NCI-H1105 treated with DMSO at 0.1 percent for 48 hours (cell line): ENCODE data around the gene LAMA3.

ENCODE experiments used
- DNase-seq: peaks from one replicate; lab custom pipeline; 2025; lab: John Stamatoyannopoulos, UW

Gene LAMA3

DNA sequence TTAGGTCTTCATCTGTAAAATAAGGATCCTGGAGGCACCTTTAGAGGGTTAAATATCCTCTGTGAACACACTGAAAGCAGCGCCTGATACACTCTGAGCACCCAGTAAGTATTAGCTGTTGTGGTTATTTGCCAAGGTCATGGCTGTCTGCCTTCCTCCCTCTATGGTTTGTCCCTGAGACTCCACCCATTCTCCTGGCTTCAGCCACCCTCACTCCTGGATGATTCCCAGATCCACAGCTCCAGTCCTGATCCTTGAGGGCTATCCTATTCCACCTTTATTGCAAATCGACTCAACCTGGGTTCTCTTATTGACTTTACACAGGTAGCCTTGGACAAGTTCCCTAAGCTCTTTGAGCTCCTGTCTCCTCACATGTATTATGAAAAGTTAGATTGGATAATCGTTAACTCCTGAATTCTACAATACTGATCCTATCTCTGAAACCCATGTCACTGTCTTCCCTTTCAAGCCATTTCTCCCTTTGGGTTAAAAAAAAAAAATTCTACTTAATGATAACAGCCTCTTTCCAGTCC lies 162.3 kb downstream of the LAMA3 start:
- no peak for DNase-seq

DNA sequence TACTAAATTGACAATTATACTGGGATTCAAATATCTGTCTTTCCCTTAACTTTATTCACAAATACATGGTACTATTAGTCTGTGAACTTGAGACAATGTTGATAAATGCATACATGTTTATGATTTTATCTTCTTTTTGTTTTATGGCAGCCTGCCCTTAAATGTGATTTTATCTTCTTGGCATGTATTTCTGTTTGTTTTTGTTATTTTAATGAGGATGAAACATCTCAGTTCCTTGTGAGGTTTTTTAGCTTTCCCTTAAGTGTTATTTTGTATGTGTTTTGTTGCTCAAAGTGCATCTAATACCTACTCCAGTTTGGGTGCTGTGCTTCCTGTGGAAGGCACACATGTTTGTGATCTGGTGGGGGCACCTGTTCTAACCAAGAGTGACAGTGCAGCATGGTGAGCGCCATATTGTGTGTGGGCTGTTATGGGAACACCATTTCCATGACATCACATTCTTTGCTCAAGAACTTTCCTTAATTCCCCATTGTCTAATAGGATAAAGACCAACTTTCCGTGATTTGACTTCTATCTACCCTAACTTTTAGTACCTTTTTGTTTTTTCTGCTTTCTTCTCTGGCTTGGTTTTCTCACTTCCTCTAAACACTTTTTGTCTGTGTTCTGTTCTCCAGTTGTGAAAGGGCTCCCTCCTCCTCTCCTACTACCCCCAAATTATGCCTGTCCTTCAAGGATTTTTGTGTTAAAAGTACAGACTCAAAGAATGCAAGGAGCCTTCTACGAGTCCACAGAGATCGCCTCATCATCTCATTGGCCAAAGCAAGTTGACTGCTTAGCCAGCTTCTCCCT lies 163.2 kb downstream of the LAMA3 start:
- no peak for DNase-seq

DNA sequence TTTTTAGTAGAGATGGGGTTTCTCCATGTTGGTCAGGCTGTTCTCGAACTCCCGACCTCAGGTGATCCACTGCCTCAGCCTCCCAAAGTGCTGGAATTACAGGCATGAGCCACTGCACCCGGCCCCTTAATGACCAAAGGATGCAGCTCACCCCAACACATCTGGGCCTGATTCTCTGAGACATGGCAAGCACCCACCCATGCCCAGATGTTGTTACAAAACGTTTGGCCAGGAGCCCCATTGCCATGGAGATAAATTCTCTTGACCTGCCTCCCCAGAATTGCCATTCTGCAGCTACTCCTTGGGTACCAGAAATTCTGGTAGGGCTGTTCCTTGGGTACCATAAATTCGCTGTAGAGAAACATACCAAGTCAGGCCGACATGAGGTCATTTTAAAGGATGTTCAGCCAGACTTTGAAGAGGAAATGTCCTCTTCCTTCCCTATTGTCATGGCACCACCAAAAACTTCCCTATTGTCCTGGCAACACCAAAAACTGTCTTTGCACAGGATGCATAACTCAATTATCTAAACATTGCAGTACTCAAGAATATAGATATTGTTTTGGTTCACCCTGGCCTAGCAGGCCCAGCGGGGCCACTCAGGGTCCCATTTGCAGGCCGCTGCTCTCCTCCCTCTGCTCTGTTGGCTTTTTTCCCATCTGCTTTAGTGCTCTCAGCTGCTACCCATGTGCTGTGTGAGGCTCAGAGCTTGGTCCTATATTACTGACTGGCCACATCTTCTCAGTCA lies 164.4 kb downstream of the LAMA3 start:
- no peak for DNase-seq

DNA sequence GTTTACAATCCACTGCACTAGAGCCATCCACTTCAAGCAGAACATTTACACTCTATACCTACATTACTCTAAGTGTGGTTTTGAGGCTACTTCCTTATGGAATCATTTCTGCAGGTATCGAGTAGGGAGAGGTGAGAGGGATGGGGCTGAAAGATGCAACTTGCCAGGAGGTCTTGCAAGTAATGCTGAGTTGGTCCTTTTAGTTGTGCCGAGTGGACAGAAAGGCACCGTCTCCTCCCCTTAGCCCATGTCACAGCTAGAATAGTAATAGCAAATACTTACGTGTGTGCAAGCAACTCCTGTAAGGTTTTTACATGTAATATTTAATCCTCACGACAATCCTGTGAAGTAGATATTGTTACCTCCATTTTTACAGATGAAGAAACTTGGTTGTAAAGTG lies 166.5 kb downstream of the LAMA3 start:
- DNase-seq, result no peak

DNA sequence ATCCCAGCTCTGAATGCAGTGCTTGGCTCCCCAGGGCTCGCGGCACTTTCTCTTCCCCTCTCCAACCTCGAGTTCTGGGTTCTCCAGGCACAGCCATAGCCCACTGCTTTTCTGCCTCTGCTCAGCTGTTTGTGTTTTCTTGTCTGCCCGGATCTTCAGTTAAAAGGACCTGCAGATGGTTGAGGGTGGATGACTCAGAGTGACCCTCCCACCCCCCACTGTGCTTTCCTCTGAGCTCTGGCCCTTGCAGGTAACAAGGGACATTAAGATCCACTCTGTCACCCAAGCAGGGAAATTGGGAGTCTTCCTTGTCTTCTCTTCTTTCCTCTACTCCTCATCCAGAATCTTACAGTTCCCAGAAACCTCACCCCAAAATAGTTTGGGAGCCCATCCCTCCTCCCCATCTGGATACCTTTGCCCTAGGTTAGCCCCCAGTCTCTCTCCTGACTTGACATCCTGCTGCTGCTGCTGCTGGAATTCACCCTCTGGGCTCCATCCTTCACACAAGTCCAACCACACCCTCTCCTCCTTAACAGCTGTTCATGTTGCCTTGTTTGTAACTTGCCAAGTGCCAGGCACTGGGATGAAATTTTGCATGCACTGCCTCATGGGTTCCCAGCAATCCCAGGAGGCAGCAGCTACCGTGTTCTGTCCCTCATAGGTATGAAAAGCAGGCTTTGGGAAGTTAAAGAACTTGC lies 167.4 kb downstream of the LAMA3 start:
- DNase-seq, result no peak

DNA sequence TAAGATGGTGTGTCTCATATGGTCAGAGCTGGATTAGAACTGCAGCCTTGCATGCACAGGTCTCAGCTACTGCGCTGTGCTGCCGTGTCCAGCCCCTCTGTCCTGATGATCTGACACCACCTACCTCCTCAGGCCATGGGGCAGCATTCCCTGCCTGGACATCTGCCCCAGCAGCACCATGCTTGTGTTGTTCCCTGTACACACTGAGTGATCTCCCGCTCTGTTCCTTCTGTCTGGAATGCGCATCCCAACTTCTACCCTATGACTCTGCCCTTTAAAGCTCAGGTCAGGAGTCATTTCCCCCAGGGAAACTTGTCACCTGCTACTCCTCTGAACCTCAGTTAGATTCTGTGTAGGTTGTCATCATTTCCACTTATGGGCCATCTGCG lies 167.9 kb downstream of the LAMA3 start:
- no peak for DNase-seq

DNA sequence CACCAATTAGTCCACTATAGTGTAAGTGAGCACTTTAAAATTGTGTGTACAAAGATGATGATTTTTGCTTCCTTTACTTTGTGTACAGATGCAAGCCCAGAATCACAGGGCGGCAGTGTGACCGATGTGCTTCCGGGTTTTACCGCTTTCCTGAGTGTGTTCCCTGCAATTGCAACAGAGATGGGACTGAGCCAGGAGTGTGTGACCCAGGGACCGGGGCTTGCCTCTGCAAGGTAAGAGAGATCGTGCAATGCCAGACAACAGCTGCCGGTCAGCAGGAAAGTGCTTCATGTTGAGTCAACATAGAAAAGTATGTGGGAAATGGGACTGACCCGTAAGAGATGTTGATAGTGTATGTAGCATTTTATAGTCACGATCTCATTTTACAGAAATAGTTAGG lies 168.5 kb downstream of the LAMA3 start:
- DNase-seq, result no peak

DNA sequence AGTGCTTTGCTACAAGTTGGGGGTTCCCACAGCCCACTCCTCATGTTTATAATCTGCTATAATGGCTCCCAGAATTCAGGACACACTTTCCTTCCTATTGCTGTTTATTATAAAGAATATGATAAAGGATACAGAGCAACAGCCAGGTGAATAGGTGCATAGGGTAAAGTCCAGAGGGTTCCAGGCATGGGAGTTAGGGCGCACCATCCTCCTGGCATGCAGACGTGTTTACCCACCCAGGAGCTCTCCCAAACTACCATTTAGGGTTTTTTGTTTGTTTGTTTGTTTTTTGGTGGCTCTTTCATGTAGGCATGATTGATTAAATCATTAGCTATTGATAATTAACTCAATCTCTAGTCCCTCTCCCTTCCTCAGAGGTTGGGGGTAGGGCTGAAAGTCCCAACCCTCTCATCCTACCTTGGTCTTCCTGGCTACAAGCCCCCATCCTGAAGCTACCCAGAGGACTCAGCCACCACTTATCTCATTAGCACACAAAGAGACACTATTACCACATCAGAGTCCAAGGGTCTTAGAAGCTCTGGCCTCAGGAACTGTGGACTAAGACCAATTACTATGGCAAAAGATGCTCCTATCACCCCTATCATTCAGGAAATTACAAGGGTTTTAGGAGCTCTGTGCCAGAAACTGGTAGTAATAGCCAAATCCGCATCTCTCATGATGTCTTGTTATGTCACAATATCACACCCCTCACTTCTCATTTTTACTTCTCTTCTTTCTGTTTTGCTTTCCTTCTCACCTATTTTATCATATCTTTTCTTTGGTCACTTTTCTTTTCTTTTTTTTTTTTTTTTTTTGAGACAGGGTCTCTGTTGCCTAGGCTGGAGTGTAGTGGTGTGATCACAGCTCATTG lies 170.4 kb downstream of the LAMA3 start:
- DNase-seq, result no peak

DNA sequence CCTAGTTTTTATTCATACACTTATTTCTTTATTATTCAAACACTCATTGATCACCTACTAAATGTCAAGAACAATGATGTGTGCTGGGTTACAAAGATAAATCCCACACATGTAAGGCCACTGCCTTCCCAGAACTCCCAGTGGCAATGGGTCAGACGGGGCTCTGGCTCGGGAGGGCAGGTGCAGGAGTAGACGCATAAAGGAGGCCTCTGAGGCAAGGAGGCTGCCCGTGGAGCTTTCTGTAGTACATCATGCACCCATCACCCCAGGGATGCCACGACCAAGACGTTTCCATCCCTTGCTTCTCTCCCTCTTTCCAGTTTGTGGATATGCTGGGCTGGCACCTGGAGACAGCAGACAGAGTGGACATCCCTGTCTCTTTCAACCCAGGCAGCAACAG lies 172.1 kb downstream of the LAMA3 start:
- DNase-seq, result no peak

DNA sequence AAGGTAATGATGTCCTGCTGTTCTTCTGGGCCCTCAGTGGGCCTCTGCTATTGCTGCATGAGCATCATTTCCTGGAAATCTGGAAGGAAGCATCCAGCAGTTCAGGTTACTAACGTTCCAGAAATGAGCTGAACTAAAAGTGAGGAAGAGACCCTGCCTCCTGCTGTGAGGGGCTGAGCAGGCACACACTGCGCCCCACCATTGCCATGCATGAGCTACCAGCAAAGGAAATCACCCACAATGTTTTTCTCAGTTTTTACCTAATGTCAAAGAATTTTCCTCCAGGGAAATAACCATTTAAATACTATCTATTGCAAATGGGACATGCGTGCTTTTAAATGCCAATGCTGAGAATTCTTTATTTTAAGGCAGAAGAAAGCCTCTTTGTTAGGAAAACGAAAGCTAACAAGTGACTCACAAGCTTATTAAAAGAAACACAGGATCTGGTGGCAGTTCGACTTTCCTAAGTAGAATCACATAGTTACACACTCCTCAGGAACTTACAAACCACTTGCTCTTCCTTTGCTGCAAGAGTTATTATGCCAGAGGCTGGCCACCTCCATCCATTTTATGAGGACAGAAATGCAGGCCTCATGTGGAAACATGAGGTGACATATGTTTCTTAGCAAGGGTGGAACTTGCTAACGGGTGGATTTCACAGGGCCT lies 172.7 kb downstream of the LAMA3 start:
- DNase-seq, result no peak

DNA sequence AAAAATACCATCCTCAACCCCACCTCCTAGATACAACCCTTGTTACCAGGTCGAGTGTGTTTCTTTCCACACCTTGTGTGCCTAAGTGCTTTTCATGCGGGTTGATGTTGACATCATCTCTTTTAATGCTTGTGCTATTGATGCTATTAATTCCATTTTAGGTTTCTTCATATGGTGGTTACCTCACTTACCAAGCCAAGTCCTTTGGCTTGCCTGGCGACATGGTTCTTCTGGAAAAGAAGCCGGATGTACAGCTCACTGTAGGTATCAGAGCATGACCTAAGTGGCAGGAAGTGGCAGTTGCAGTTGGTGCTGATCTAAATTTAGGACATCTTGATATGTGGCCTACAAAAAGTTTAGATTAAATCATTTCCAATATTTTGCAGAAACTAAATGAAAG lies 175.4 kb downstream of the LAMA3 start:
- DNase-seq, result no peak

DNA sequence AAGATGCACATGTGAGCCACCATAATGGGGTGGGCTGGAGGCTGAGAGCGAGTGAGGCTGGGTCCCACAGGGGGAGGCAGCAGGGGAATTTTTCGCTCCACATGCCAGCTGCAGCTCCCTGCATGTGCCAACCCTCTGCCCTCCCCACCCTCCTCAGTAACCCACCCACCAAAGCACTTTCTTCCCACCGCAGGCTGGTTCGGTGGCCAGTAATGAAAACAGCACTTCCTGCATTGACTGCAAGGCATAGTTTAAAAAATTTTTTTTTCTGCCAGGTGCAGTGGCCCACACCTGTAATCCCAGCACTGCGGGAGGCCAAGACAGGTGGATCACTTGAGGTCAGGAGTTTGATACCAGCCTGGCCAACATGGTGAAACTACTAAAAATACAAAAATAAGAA lies 177.8 kb downstream of the LAMA3 start:
- DNase-seq, result no peak

DNA sequence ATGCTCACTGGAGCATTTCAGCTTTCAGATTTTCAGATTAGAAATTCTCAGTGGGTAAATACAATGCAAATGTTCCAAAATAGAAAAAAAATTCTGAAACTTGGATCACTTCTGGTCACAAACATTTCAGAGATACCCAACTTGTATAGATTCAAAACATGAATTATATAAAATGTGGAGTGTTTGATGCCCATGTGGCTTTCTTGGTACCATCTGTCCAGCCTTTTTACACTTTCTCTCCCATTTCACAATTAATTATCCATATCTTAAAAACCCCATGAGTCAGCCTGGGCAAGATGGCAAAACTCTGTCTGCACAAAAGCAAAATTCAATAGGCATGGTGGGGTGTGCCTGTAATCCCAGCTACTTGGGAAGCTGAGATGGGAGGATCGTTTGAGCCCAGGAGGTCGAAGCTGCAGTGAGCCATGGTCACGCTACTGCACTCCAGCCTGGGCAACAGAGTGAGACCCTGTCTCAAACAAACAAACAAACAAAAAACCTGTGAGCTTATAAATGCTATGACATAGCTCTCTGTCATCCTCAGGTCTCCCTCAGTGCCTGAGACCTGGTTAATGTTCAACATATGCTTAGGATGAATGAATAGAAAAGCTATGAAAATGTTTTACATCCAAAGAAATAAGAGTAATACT lies 179.0 kb downstream of the LAMA3 start:
- no peak for DNase-seq

DNA sequence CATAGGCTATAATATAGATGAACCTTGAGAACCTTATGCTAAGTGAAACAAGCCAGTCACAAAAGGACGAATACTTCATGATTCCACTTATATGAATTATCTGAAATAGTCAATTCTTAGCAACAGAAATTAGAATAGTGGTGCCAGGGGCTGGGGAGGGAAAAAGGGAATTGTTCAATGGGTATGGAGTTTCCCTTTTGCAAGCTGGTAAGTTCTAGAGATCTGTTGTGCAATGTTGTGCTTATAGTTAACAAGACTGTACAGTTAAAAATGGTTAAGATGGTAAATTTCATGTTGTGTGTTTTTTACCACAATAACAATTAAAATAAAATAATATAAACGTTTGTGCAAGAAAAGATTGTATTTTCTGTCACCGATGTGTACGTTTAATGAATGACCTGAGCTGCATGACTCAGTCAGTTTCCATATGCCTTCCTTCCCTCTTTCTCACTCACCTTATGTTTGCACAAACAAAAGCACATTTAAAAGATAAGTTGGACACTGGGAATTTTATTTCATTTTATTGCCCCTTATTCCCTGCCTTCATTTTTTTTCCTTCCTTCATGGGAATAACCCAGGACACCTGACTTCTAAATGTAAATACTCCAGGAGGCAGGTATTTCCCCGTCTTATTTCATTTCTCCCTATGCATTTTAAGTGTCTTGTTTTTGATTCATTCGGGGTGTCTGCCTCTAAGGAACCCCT lies 181.6 kb downstream of the LAMA3 start:
- DNase-seq, result no peak

DNA sequence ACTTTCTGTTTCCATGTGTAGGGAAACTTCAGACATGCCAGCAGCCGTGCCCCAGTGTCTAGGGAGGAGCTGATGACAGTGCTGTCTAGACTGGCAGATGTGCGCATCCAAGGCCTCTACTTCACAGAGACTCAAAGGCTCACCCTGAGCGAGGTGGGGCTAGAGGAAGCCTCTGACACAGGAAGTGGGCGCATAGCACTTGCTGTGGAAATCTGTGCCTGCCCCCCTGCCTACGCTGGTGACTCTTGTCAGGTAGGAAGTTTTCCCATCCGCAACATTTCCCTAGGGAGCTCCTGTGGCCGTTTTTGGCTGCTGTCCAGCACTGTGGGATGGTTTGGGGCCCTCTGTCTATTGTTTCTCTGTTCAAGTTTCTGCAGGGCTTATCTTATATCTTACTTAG lies 182.2 kb downstream of the LAMA3 start:
- peak; percentile 56 for DNase-seq

DNA sequence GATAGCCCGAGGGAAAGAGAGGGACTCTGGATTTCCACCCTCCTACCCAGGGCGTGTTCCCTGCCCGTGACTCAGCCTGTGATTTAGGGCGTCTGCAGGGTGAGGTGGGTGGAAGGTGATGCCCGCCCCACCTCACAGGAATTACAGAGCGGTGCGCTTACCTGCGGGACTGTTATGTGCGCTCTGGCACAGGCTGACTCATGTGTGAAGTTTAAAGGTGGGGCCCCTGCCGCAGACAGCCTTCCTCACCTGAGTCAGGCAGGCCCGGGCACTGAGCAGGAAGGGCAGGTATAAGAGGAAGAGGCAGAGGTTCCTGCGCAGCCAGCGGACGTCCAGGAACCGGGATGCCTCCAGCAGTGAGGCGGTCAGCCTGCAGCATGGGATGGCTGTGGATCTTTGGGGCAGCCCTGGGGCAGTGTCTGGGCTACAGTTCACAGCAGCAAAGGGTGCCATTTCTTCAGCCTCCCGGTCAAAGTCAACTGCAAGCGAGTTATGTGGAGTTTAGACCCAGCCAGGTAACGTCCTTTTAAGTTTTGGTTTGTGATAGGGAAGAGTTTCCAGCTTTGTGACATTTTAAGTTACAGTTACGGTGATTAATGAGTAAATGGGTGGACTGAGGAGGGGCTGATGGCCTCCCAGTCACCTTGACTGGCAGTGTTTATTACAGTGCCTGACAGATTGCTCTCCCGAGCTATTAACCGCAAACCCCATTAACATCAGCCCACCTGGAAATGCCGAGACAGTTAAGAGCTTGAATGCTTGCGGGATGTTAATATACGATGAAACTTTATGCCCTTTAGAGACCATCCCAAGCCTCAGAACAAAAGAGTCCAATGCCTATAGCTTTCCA lies 183.7 kb downstream of the LAMA3 start:
- no peak for DNase-seq

DNA sequence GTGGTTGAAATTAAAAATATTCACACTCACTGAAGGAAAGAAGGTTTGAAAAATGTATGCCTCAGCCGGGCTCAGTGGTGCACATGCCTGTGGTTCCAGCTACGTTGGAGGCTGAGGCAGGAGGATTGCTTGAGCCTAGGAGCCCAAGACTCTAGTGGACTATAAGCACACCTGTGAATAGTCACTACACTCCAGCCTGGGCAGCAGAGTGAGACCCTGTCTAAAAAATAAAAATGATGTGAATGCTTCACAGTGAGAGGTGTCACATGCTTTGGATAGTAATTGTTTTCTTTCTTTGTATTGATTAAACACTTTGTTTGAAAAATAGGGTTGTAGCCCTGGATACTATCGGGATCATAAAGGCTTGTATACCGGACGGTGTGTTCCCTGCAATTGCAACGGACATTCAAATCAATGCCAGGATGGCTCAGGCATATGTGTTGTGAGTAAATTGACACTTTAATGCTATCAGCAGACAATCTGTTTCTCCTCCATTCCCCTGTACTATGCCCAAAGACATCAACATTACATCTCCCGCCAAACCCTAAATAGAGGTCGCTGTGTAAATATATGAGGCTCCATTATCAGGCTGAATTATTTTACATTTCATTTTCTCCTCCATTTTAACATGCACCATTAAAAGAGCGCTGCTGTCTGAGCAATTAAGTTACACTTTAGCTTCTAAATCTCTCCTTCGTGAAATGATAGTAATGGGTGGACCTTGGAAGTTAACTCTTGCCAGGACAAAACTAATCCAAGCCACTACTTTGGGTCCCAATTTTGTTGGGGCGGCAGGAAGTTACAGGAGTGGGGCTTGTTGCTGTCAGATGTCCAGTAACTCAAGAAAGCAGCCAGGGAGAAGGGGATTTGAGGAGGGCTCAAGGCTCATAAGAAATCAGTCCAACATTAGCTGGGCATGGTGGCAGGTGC lies 187.0 kb downstream of the LAMA3 start:
- DNase-seq, result no peak

DNA sequence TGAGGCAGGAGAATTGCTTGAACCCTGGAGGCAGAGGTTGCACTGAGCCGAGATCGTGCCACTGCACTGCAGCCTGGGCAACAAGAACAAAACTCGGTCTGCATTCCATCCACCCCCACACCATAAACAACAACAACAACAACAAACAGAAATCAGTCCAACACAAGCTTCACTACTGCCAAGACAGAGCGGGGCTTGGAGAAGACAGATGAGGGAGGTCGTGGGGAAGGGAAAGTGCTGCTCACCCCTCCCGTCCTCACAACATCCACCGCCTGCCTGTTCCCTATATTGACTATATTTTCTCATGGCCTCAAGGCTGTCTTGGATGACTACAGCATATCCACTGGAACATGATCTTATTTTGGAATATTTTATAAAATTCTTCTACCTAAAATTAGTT lies 187.7 kb downstream of the LAMA3 start:
- no peak for DNase-seq
